HCT116 (cell line): ENCODE results near the gene WWOX.

Experiments
- CTCF ChIP-seq, 3 experiments: fragments of 200-600 bp in 1 of 3; sonication (generic) in 1 of 3; IDR thresholded peaks in 2 of 3; conservative IDR thresholded peaks in 1 of 3; 2 replicates each; pipeline ENCODE4 v1.5.1; 2012 to 2017; ENCODE audit warnings: low read depth in 2 of 3, low read length in 2 of 3, antibody characterized with exemption in 1 of 3, borderline replicate concordance in 1 of 3, control low read depth in 1 of 3, mild to moderate bottlenecking in 1 of 3, mixed read lengths in 1 of 3, mixed run types in 1 of 3, moderate library complexity in 1 of 3; ENCODE audit not compliant: insufficient read depth in 1 of 3
- POLR2AphosphoS5 ChIP-seq: IDR thresholded peaks from 2 replicates; pipeline ENCODE4 v1.6.1; 2011; ENCODE audit warnings: mild to moderate bottlenecking, low read depth, low read length, moderate library complexity

GRCh38 chr16:78647491-78647890 is 548.0 kb downstream of the WWOX start:
- no peak for TF ChIP-seq CTCF (IDR thresholded peaks at IDR 0.05 in 2 of 3, conservative IDR thresholded peaks at IDR 0.05 in 1 of 3; ENCODE audit: borderline replicate concordance in 1 of 3, insufficient read depth in 1 of 3, low read depth in 2 of 3, low read length in 2 of 3)
- no peak for TF ChIP-seq POLR2AphosphoS5
